ENCODE data around the gene PAK4. TPM values are rescaled to one million over a fixed set of nuclear protein-coding genes. Genes with fewer than 3 reads are reported as not detected.
"Not testable (repeated sequence)": the region's sequence is repeated elsewhere in the genome, so short reads cannot be mapped to it uniquely, and the experiment has no call there.

PAK4 gene
- total RNA-seq, 1 experiment from 2014 or later = 10.8 TPM

GRCh38 chr19:39206122-39206521 is 80.5 kb downstream of the PAK4 start:
- no peak for DNase-seq (ENCODE audit: low read depth)

GRCh38 chr19:39207293-39207836 is 81.8 kb downstream of the PAK4 start:
- no peak for DNase-seq (ENCODE audit: low read depth)

GRCh38 chr19:39208175-39208795 is 82.7 kb downstream of the PAK4 start:
- no peak for DNase-seq (ENCODE audit: low read depth)

- no peak for DNase-seq (ENCODE audit: low read depth)
Observed at GRCh38 chr19:39209196-39209595, 83.6 kb downstream of the PAK4 start.

- DNase-seq (ENCODE audit: low read depth) = peak; percentile 35
Observed at GRCh38 chr19:39211731-39212374, 86.3 kb downstream of the PAK4 start.

GRCh38 chr19:39212375-39212742 is 86.8 kb downstream of the PAK4 start:
- peak; percentile 13 for DNase-seq (ENCODE audit: low read depth)

GRCh38 chr19:39215323-39215722 is 89.7 kb downstream of the PAK4 start:
- not testable (repeated sequence) for DNase-seq (ENCODE audit: low read depth)

- no peak for DNase-seq (ENCODE audit: low read depth)
Observed at GRCh38 chr19:39217094-39217493, 91.5 kb downstream of the PAK4 start.

GRCh38 chr19:39218230-39219007 is 92.8 kb downstream of the PAK4 start:
- DNase-seq (ENCODE audit: low read depth) = no peak

GRCh38 chr19:39219108-39219507 is 93.5 kb downstream of the PAK4 start:
- DNase-seq (ENCODE audit: low read depth) = not testable (repeated sequence)

GRCh38 chr19:39223703-39224279 is 98.2 kb downstream of the PAK4 start:
- DNase-seq (ENCODE audit: low read depth) = peak; percentile 25

GRCh38 chr19:39224910-39225309 is 99.3 kb downstream of the PAK4 start:
- no peak for DNase-seq (ENCODE audit: low read depth)

Other genes starting within 250 kb of the PAK4 start
- 0.34 TPM in 1 of 2 replicates, not detected in the other for gene RINL, start 247.5 kb upstream of the PAK4 start, total RNA-seq (2014; rRNA removed)
- 64.6 and 73.2 TPM in 2 replicates for gene SIRT2, start 226.2 kb upstream of the PAK4 start, total RNA-seq (2014; rRNA removed)
- gene NFKBIB, start 225.8 kb upstream of the PAK4 start, total RNA-seq (2014; rRNA removed) = 20.3 and 21.8 TPM in 2 replicates
- not detected in 2 replicates for gene CCER2, start 213.6 kb upstream of the PAK4 start, total RNA-seq (2014; rRNA removed)
- gene SARS2, start 195.0 kb upstream of the PAK4 start, total RNA-seq (2014; rRNA removed) = 29.9 and 35.9 TPM in 2 replicates
- 67.2 and 80.3 TPM in 2 replicates for gene MRPS12, start 194.8 kb upstream of the PAK4 start, total RNA-seq (2014; rRNA removed)
- gene FBXO17, start 150.0 kb upstream of the PAK4 start, total RNA-seq (2014; rRNA removed) = 26.3 and 31.2 TPM in 2 replicates
- 4.4 and 14.0 TPM in 2 replicates for gene FBXO27, start 93.2 kb upstream of the PAK4 start, total RNA-seq (2014; rRNA removed)
- 0.13 and 0.29 TPM in 2 replicates for gene ACP7, start 41.4 kb upstream of the PAK4 start, total RNA-seq (2014; rRNA removed)
- gene NCCRP1, start 71.2 kb downstream of the PAK4 start, total RNA-seq (2014; rRNA removed) = not detected in 2 replicates
- gene SYCN, start 78.5 kb downstream of the PAK4 start, total RNA-seq (2014; rRNA removed) = not detected in 2 replicates
- gene IFNL3, start 119.2 kb downstream of the PAK4 start, total RNA-seq (2014; rRNA removed) = not detected in 2 replicates
- gene IFNL4, start 123.1 kb downstream of the PAK4 start, total RNA-seq (2014; rRNA removed) = not detected in 2 replicates
- not detected in 2 replicates for gene IFNL2, start 142.6 kb downstream of the PAK4 start, total RNA-seq (2014; rRNA removed)
- not detected in 2 replicates for gene IFNL1, start 170.6 kb downstream of the PAK4 start, total RNA-seq (2014; rRNA removed)
- gene LRFN1, start 195.1 kb downstream of the PAK4 start, total RNA-seq (2014; rRNA removed) = 0.13 TPM in 1 of 2 replicates, not detected in the other
- gene GMFG, start 210.3 kb downstream of the PAK4 start, total RNA-seq (2014; rRNA removed) = not detected in 2 replicates
- gene SAMD4B, start 216.6 kb downstream of the PAK4 start, total RNA-seq (2014; rRNA removed) = 90.4 and 126 TPM in 2 replicates

All from LHCN-M2 (cell line).